Posterior vena cava (tissue), 2 donors: ENCODE measurements around the gene KIF6. TPM values are rescaled to one million over a fixed set of nuclear protein-coding genes. Genes with fewer than 3 reads are reported as not detected.

Experiments used
- DNase-seq: peaks from one replicate; pipeline ENCODE4 v3.0.0-alpha.2; 2020; ENCODE audit warnings: low spot score
- intact Hi-C, 2 donors: fragments of 100-400 bp; cut with DNase I; formaldehyde crosslinking; loops; one replicate each; pipeline versions ENCODE4 v1.14.1 to v1.14.2; 2022 to 2023
- total RNA-seq, 2 donors: library from RNA; stranded (reverse); fragmentation: NEBNext Ultra II Directional; extraction: Animal tissue kit (Norgen Biotek cat#: 25700); gene quantifications; one replicate each; pipeline ENCODE4 v1.2.1, GENCODE V29; 2021
- donor health status: DM: yes; HTN: yes; CAD: no.
- donor health status: DM: yes; HTN: yes; CAD: no.

KIF6 gene
- total RNA-seq, 2 donors from 2014 or later = 0.14 to 0.46 TPM

DNA sequence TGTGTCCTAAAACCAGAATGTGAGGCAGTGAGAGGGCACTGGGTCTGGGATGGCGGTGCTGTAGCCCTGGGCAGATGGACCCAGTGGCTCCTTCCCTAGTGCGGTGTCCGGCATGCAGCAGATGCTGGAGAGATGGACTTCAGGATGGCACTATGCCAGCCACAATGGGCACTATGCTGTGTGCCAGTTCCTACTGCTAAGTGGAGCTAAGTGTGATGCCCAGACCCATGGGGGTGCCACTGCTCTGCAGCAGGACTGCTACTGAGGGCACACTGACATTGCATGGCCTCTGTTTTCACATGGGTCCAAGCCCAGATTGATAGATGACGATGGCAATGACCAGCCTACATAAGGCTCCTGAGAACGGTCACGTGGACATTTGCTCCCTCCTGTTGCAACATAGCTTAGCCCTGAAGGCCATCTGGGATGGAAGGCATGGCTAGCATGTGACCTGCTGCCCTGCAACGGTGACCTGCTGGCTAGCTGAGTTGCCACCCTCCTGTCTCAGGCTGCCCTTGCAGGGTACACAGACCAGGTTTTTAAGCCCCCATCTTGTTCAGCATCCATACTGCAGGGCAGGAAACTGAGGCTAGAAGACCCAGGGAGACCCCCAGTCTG lies 371.4 kb downstream of the KIF6 start:
- peak; percentile 45 for DNase-seq
- intact Hi-C loops = no loop called here

DNA sequence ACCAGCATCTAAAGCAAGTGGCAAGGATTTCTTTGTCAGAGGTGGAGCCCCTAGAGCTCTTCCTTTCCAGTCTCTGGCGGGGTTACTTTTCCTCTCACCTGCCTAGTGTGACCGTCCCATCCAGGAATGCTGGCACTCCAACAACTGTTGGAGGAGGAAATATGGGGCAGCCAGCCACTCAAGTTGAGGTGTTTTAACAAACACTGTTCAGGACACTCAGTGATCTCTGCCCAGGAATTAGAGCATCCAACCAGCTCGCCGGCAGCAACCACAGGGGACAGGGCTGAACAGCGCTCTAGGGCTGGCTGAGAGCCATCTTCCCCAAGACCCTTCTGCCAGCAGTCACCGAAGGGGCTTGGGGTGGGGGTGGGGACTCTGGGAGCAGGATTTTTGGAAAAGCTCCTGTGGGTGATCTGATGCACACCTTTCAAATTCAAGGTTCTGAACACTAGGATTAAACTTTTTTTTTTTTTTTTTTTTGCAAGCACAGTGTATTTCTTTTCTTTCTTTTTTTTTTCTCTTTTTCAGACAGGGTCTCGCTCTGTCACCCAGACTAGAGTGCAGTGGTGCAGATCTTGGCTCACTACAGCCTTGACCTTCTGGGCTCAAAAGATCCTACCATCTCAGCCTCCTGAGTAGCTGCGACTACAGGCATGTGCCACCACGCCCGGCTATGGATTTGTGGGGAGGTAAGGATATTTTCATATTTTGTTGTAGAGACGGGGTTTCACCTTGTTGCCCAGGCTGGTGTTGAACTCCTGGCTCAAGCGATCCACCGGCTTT lies 374.3 kb downstream of the KIF6 start:
- peak; percentile 24 for DNase-seq
- intact Hi-C loops = no loop called here

DNA sequence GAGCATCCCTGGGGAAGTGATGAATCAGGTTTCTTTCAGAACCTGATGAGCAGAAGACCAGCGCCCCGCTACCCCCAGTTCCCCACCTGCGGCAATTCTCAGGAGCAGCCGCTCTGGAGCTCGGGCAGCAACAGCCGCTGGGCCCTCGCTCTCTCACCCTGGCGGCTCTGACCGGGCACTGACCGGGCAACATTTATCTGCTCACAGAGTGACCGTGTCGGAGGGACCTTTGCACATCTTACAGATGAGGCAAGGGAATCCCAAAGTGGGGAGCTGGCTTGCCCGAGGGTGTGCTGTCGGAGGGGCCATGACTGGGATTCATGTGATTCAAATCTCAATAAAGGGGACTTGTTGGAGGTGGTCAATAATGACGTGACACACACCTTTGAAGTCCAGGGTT lies 376.5 kb downstream of the KIF6 start:
- DNase-seq = peak; percentile 55
- intact Hi-C loops = no loop called here

DNA sequence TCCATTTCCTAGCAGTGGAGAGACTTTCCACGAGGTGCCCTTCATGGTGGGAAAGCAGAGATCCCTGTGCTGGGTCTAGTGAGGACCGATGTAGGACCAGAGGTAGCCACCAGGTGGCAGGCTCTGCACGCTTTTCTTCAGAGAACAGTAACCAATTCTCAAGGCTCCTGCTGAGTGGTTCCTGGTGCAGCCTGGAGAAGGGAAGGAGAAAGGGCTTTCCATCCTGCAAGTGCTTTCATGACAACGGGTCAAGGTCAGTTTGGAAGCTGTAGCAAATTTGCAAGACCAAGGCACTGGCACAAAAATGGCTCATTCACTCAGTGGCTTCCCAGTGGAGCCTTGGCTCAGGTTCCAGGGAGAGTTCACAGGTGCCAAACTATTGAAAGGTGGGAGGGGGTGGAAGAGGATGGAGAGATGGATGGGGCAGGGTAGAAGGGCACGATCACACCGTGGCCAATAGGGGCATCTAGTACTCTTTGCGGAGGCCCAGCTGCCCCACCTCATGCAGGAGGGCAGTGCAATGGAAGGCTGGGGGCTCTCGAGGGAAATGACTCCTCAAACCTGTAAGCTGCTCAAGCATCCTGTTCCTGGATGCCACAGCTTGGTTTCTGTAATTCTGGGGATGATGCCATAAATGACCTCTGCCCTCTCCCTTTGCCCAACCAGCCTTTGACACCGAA lies 377.2 kb downstream of the KIF6 start:
- DNase-seq = peak; percentile 89
- intact Hi-C loops = no loop called here

DNA sequence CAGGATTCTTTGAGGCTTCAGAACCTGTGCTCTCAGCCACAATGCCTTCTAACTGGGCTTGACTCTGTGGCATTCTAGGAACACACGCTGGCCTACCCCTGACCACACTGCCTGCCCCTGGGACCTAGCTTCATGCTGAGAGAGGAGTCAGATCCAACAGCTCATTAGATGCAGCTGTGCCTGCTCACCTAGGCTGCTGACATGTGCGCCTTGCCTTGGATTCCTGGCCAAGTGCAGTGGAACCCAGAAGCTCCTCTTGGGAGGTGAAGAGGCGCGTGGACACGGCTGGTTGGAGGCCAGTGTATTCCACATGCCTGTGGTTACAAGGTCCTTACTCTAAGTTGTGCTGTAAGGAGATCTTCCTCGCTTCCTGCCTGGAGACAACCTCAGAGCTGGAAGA lies 378.0 kb downstream of the KIF6 start:
- intact Hi-C loops = no loop called here
- peak; percentile 67 for DNase-seq

DNA sequence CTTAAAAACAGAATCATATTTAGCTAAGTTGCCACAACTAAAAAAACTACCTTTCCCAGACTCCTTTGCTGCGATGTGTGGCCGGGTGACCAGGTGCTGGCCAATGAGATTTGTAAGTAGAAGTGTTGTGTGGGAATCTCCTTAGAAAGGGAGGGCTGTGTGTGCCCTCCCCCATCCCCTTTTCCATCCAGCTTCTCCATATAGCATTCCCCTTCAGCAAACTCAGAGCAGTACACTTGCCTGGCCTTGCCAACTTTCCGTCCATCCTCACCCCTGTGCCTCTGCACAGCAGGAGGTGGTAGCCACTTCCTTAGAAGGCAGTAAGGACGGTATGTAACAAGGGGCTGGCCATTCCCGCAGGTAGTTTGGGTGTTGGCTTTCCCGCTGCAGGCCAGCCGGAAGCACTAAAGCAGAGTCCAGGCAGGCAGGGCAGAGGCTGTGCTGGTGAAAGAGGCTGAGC lies 380.4 kb downstream of the KIF6 start:
- intact Hi-C loops = no loop called here
- DNase-seq = no peak

DNA sequence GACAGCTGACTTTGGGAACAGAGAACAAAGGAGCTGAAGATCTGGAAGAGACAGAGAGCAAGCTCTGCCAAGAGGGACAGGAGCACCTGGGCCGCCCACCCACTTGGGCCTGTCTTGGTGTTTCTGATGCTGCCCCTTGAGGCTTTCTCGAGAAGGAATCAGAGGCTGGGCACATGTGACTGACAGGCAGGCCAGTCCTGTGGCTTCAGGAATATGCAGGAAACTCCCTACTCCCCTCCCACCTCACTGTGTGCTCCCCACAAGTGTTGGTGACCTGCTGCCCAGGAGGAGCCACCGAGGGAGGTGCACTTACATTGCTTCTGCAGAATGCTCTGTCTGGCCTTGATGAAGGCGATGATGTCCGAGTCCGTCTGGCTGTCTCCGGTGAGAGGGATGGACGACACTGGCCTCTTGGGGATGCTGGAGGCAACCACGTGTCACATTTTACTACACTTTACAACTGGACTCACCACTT lies 381.8 kb downstream of the KIF6 start:
- intact Hi-C loops = no loop called here
- DNase-seq = no peak

DNA sequence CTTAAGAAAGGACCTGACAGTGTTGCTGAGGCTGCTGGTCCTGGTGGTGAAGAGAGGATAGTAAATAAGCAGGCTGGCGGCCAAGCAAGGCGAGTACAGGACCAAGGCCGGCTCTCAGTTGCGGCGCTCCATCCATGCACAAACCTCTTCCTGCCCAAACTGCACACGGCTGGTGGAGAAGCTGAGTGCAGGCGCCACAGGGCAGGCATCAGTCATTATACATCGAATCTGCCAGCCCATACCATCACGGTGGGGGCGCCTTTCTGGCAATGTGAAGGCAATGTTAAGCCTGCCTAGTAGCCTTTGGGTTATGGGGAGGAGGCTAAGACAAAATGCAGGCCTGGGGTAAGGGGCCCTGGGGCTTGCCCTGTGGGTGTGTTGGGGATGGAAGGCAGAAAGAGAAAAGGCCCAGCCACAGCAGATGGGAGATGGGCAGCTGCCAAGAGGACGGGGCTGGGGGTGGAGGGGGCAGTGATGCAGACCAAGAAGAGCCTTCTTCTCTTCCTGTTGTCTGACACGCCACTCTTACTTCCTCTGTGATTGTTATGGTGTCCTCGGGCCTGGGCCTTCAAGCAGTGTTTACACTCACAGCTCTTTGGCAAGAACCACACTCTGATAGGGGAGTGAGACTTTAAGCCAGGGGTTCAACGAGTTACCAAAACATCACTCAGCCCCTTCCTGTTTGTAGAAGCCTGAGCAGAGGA lies 382.4 kb downstream of the KIF6 start:
- no peak for DNase-seq
- intact Hi-C loops = no loop called here

DNA sequence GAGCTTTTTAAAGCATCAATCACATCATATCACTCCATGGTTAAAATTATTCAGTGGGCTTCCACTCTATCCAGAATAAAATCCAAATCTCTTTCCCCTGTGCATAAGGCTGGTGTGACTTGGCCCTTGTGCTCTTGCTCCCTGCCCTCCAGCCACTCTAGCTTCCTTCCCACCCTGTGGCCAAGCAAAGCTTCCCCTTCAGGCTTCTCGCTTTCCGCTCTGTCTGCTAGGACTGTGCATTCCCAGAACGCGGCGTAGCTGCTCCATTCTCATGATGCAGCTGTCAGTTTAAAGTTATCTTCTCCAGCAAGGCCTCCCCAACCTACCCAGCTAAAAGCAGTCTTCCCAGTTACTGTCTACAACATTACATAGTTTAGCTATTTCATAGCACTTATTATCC lies 383.3 kb downstream of the KIF6 start:
- no peak for DNase-seq
- intact Hi-C loops = no loop called here

DNA sequence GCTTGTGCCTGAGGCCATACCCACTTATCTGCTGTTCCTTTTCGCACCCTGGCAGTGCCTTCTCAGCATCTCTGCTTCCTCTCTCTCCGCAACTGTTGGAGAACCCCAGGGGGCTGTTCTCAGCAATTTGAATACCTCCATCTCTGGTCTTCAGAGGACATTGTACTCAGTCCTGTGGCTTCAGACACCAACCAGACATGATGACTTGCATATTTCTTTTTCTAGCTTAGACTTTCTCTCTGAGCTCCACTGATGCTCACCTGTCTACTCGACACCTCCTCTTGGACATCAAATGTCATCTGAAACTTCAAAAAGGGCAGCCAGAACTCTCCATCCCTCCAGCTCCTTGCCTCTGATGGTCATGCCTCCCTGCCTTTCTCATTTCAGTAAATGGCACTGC lies 383.9 kb downstream of the KIF6 start:
- DNase-seq = no peak
- intact Hi-C loops = no loop called here

DNA sequence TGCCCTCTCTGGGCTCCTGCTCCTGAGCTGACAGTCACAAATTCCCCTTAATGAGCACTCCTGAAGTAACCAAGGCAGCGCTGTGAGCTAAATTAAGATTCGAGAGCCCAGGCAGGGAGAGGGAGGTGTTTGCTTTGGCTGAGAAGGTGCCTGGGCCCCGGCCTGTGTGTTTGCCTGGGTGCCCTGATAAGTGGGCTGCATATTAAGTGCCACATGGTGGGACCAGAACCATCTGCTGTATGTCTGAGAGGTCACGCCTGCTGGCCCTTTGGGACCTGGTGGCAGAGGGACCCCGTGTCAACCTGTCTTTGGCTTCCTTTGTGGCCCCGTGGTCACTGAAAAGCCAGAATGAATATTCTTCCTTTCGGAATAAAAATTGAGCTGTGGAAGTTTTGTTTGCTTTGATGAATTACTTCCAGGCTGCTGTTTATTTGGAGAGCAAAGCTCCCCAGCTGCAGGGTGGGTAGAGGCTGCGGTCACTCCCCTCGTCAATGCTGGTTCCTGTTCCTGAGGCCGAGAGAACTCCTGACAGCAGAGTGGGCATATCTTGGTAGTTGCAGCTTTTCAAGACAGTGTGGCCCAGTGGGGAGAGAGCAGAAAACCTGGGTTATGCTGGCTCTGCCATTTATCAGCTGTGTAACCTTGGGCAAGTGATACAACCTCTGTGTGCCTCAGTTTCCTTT lies 385.2 kb downstream of the KIF6 start:
- intact Hi-C loops = no loop called here
- no peak for DNase-seq

DNA sequence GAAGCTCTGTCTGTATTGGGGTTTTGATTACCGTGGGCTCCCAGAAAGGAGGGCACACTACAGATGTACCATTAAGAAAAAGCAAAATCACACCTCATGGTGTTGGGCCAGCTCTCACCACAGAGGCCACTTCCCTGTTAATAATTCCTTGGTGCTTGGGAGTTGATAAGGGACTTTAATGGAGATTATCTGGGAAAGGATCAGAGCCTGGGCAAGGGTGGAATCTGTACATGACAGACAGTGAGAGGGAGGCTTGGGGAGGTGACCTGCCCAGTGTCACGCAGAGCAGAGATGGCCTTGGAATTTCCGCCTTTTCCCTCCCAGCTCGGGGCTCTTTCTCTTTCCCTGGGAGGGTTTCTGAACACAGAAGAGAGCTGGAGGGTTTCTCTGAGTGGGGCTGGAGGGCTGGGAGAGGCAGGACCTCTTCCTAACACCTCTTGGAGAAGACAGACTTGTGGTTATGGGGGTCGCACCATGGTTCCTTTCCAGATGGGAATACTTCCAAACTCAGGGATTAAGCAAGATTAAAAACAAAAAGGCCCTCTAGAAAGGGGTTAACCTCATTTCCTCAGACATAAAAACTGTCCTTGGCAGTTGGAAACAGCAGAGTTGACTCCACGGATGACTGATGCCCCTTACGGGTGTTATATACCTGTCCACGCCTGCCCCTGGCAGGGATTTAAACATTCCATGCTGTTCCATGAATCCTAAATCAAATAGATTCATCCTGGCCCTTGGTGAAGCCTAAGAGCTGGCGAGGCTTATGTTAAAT lies 385.9 kb downstream of the KIF6 start:
- intact Hi-C loops = no loop called here
- no peak for DNase-seq

DNA sequence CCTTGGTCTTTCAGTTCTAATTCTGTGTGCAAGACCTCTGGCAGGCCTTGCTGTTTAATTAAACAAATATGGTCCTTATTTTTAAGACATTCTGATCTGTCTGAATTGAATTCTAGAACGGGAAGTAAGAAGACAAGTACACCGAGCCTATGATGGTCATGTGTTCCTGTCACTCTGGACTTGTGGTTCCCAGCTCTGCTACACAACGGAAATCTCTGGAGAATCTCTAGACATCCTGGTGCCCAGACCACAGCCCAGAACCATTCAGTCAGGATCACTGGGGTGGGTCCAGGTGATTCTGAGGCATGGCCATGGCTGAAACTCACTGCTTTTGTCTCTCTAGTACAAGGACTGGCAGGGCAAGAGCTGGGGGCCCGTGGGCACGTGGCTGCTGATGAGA lies 386.8 kb downstream of the KIF6 start:
- intact Hi-C loops = no loop called here
- DNase-seq = no peak

DNA sequence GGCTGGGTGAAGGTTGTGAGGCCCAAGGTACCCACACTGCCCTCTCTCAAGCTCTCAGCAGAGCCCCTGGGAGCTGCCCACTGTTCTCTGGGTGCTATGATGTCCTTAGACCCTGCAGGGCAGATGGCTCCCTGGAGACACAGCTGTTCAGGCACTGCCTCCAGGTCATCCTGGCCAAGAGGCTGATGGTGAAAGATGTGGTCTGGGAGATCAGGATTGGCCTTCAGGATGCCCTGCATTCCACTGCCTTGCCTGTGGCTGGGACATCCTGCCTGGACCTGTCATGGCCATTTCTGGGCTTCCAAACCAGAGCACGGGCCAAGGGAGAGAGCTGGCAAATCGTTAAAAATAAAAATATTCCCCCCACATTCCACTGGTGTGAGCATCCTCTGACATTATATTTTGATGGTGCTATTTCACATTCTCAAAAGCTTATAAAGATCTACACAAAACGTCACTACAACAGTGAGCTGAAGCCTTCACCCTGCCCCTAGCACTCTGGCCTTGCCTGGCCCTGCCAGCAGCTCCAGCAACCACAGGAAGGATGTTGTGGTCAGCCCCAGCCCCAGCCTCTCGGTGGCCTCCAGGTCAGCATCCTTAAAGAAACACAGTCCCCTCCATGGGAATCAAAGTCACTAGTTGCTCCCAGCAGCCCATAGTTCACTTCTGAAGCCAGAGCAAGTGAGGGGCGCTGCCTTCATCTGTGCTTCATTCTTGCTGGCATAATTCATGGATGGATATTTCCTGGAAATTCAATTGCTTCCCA lies 389.2 kb downstream of the KIF6 start:
- intact Hi-C loops = no loop called here
- no peak for DNase-seq

DNA sequence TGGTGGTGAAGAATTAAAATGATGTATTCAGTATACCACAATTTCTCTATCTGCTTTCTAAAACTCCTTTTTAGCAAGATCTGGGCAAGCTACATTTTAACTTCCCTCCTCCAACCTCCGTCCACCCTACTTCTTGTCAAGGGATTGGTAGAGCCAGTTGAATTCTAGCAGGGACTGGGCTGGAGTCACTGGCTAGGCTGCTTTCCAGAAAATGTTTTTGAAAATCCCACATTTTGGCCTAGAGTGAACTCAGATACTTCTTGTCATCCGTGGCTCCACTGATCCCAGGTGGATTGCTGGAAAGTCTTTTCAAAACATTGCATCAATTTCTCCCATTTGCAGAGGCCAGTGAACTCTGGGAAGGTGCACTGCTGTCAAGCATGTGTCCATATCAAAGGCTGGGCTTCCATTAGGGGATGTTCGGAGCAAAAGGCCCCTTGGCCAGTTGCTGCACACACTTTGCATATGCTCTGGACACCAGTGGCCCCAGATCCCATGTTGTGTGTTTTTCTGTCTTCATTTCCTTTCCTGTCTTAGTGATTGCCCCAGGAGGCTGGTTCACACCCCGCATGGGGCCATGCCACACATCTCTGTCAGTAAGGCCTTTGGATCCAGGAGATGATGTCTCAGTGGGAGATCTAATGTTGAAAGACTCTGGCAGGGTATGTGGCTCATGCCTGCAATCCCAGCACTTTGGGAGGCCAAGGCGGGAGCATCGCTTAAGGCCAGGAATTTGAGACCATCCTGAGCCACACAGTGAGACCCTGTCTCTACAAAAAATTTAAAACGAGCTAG lies 391.4 kb downstream of the KIF6 start:
- intact Hi-C loops = no loop called here
- no peak for DNase-seq

DNA sequence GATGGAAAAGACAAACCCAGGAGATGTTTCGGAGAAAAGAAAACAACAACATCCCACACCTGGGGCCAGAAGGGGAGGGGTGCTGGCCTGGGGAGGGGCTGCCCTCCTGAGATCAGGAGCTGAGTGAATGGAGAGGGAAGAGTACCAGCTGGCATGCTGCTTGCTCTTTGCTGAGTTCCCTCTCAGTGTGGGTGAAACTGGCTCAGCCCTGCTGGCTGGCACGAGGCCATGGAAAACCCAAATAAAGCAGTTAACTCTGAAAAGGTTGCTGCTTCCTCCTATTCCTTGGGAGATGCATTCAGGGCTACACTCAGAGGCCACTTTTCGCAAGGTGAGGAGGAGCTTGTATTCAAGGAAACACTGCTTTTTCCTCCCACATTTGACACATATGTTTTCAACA lies 394.7 kb downstream of the KIF6 start:
- intact Hi-C loops = no loop called here
- no peak for DNase-seq

DNA sequence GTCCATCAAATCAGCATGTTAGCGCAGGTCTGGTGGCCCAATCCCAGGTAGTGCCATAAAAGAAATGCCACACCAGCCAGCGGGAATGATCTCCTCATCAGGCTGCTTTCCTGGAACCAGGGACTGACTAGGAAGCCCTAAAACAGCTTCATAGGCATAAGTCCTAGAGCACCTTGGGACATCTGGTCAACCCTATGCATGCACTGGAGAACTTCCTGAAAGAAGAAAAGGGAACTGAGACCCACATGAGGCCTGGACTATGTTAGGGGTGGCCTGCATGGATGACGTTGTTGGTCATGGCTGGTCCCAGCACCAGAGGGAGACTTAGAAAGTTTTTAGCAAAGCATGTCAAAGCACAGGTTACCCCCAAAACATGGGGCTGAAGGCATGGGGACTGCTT lies 395.2 kb downstream of the KIF6 start:
- no peak for DNase-seq
- intact Hi-C loops = no loop called here
